PC-3 (cell line): ENCODE results near the gene IL1RAPL2.

Experiments
- EZH2phosphoT487 ChIP-seq: fragments of 300-600 bp; sonication (generic); IDR thresholded peaks from 2 replicates; pipeline ENCODE4 v1.6.1; 2018; ENCODE audit warnings: mild to moderate bottlenecking, antibody characterized with exemption, low read length, borderline replicate concordance
- TF ChIP-seq, protein P1 (sequence below): fragments of 300-600 bp; sonication (generic); conservative IDR thresholded peaks from 2 replicates; pipeline ENCODE4 v1.5.1; 2017; ENCODE audit warnings: antibody characterized with exemption, low read depth, mild to moderate bottlenecking, low read length

DNA sequence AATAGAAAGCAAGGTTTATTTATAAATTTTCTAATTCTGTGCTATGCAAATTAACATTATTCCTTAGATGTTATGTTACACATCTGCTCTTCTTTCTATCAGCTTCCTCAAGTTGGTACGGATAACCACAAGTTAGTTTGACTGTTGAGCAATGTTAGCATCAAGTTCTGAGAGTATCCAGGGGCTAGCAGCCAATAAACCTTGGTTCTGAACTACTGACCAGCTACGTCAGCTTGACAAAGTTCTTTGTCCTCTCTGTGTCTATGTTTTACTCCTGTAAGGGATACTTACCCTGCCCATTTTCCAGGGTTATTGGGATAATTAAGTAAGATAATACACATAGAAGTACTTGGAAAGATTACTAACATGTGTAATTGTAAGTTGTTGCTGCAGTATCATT, 662.6 kb downstream of the IL1RAPL2 start:
- TF ChIP-seq, protein P1, sequence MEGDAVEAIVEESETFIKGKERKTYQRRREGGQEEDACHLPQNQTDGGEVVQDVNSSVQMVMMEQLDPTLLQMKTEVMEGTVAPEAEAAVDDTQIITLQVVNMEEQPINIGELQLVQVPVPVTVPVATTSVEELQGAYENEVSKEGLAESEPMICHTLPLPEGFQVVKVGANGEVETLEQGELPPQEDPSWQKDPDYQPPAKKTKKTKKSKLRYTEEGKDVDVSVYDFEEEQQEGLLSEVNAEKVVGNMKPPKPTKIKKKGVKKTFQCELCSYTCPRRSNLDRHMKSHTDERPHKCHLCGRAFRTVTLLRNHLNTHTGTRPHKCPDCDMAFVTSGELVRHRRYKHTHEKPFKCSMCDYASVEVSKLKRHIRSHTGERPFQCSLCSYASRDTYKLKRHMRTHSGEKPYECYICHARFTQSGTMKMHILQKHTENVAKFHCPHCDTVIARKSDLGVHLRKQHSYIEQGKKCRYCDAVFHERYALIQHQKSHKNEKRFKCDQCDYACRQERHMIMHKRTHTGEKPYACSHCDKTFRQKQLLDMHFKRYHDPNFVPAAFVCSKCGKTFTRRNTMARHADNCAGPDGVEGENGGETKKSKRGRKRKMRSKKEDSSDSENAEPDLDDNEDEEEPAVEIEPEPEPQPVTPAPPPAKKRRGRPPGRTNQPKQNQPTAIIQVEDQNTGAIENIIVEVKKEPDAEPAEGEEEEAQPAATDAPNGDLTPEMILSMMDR, result no peak
- no peak for TF ChIP-seq EZH2phosphoT487
